ENCODE measurements around the gene IGFL3. TPM values are rescaled to one million over a fixed set of nuclear protein-coding genes. Genes with fewer than 3 reads are reported as not detected.
"Not testable (repeated sequence)": the region's sequence is repeated elsewhere in the genome, so short reads cannot be mapped to it uniquely, and the experiment has no call there.

IGFL3 gene
- total RNA-seq, 4 donors from 2014 or later: not detected

- Histone ChIP-seq H3K36me3 (no peaks in the 10 kb centered on the region), H3K27ac (no peak overlapping the region), H3K4me3 (no peak overlapping the region), H3K4me1 (peaks cover 0 to 28% (median 0%) of the 10 kb centered on the region in 3 donors), H3K9me3 (no peaks in the 10 kb centered on the region), H3K27me3 (peaks cover 0 to 31% (median 0%) of the 10 kb centered on the region in 4 donors)
- WGBS, 2 donors: 61 to 83% methylated on average over 2 of the region's 2 CpGs
- TF ChIP-seq CTCF (IDR thresholded peaks at IDR 0.05) (no peak), POLR2A (IDR thresholded peaks at IDR 0.05) (no peak)
- intact Hi-C loops (cut with DNase I): no loop called here
- no peak for DNase-seq
Observed at GRCh38 chr19:46112527-46112926, 12.0 kb downstream of the IGFL3 start.

- H3K4me1 ChIP-seq: peaks cover 0 to 26% (median 0%) of the 10 kb centered on the region in 3 donors
- H3K36me3 ChIP-seq: no peaks in the 10 kb centered on the region
- DNase-seq: no peak
- no peak overlapping the region for H3K27ac ChIP-seq
- peaks cover 0 to 31% (median 0%) of the 10 kb centered on the region in 4 donors for H3K27me3 ChIP-seq
- no peak overlapping the region for H3K4me3 ChIP-seq
- TF ChIP-seq CTCF (IDR thresholded peaks at IDR 0.05) (no peak), POLR2A (IDR thresholded peaks at IDR 0.05) (no peak)
- intact Hi-C loops (cut with DNase I): no loop called here
- H3K9me3 ChIP-seq: no peaks in the 10 kb centered on the region
- 25 to 36% methylated on average over 3 of the region's 3 CpGs for WGBS, 2 donors
Observed at GRCh38 chr19:46111376-46111775, 13.1 kb downstream of the IGFL3 start.

- Histone ChIP-seq H3K27me3 (peaks cover 0 to 28% (median 0%) of the 10 kb centered on the region in 4 donors), H3K36me3 (no peaks in the 10 kb centered on the region), H3K4me3 (no peak overlapping the region), H3K9me3 (peaks cover 0 to 6% (median 3%) of the 10 kb centered on the region in 3 donors), H3K4me1 (peaks cover 0 to 11% (median 0%) of the 10 kb centered on the region in 3 donors), H3K27ac (no peak overlapping the region)
- no peak for TF ChIP-seq POLR2A (IDR thresholded peaks at IDR 0.05)
- TF ChIP-seq CTCF (IDR thresholded peaks at IDR 0.05): no peak
- intact Hi-C loops (cut with DNase I): no loop called here
- WGBS, 2 donors: 40 to 41% methylated on average over 4 to 6 of the region's 6 CpGs
- no peak for DNase-seq
Observed at GRCh38 chr19:46109876-46110275, 14.6 kb downstream of the IGFL3 start.

GRCh38 chr19:46107371-46107770 lies 17.1 kb downstream of the IGFL3 start:
- Histone ChIP-seq H3K27ac (no peak overlapping the region), H3K4me3 (no peak overlapping the region), H3K27me3 (peaks cover 0 to 13% (median 0%) of the 10 kb centered on the region in 4 donors), H3K9me3 (peaks cover 0 to 9% (median 6%) of the 10 kb centered on the region in 3 donors), H3K36me3 (no peaks in the 10 kb centered on the region), H3K4me1 (peaks cover 0 to 8% (median 0%) of the 10 kb centered on the region in 3 donors)
- intact Hi-C loops (cut with DNase I): no loop called here
- WGBS, 2 donors: 31% methylated on average over 4 to 6 of the region's 6 CpGs
- DNase-seq: no peak
- no peak for TF ChIP-seq CTCF (IDR thresholded peaks at IDR 0.05)
- TF ChIP-seq POLR2A (IDR thresholded peaks at IDR 0.05): no peak

- WGBS, 2 donors: 76 to 81% methylated on average over 7 of the region's 7 CpGs
- H3K27ac ChIP-seq; intact Hi-C loops (cut with DNase I); H3K36me3 ChIP-seq; DNase-seq; H3K4me1 ChIP-seq; H3K4me3 ChIP-seq: not testable (repeated sequence)
- Histone ChIP-seq H3K9me3 (peaks cover 0 to 18% (median 11%) of the 10 kb centered on the region in 3 donors), H3K27me3 (peaks cover 0 to 11% (median 0%) of the 10 kb centered on the region in 4 donors)
Observed at GRCh38 chr19:46102333-46102732, 22.2 kb downstream of the IGFL3 start.

- WGBS, 2 donors: 74% methylated on average over 3 of the region's 6 CpGs; no CpG with 5 or more reads in 1 of the 2 donors
- TF ChIP-seq CTCF (IDR thresholded peaks at IDR 0.05) (no peak), POLR2A (IDR thresholded peaks at IDR 0.05) (no peak)
- intact Hi-C loops (cut with DNase I): no loop called here
Observed at GRCh38 chr19:46101293-46101692, 23.2 kb downstream of the IGFL3 start.

More at GRCh38 chr19:46101293-46101692, 23.2 kb downstream of the IGFL3 start:
- no peak for DNase-seq
- Histone ChIP-seq H3K4me1 (no peaks in the 10 kb centered on the region), H3K9me3 (peaks cover 0 to 20% (median 15%) of the 10 kb centered on the region in 3 donors), H3K36me3 (no peaks in the 10 kb centered on the region), H3K27ac (no peak overlapping the region), H3K27me3 (peaks cover 0 to 18% (median 0%) of the 10 kb centered on the region in 4 donors), H3K4me3 (no peak overlapping the region)

All from esophagus squamous epithelium (tissue), 5 donors.